Measurements from ENCODE around the gene SPINT4. TPM values are rescaled to one million over a fixed set of nuclear protein-coding genes. Genes with fewer than 3 reads are reported as not detected.

Gene SPINT4
- total and polyA plus RNA-seq, 4 donors: not detected

DNA sequence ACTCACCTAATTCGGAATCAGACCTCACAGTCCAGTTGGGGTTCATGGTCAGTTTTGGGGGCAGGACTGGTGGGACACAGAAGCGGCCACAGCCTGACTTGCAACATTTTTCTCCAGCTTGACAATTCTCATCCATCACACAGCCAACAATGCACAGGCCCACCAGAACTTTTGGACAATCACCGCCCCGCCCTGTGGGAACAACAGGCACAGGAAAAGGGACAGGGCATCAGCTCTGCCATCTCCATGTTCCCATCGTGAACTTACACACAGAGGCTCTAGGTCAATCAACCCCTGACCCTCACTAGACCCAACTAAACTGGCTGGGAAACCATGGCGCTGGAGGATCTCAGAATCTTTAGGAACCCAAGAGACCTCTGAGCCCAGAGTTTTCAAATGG, 53.3 kb downstream of the SPINT4 start:
- H3K9me3 ChIP-seq (ENCODE audit: control insufficient read depth in 4 of 4, low read length in 3 of 4): no peaks in the 10 kb centered on the region
- H3K27me3 ChIP-seq (ENCODE audit: control insufficient read depth in 4 of 4, insufficient read depth in 4 of 4, low read length in 3 of 4): peaks cover 0 to 3% (median 0%) of the 10 kb centered on the region in 4 donors
- TF ChIP-seq, protein P1, sequence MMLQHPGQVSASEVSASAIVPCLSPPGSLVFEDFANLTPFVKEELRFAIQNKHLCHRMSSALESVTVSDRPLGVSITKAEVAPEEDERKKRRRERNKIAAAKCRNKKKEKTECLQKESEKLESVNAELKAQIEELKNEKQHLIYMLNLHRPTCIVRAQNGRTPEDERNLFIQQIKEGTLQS (IDR thresholded peaks at IDR 0.05): no peak
- TF ChIP-seq, protein P2, sequence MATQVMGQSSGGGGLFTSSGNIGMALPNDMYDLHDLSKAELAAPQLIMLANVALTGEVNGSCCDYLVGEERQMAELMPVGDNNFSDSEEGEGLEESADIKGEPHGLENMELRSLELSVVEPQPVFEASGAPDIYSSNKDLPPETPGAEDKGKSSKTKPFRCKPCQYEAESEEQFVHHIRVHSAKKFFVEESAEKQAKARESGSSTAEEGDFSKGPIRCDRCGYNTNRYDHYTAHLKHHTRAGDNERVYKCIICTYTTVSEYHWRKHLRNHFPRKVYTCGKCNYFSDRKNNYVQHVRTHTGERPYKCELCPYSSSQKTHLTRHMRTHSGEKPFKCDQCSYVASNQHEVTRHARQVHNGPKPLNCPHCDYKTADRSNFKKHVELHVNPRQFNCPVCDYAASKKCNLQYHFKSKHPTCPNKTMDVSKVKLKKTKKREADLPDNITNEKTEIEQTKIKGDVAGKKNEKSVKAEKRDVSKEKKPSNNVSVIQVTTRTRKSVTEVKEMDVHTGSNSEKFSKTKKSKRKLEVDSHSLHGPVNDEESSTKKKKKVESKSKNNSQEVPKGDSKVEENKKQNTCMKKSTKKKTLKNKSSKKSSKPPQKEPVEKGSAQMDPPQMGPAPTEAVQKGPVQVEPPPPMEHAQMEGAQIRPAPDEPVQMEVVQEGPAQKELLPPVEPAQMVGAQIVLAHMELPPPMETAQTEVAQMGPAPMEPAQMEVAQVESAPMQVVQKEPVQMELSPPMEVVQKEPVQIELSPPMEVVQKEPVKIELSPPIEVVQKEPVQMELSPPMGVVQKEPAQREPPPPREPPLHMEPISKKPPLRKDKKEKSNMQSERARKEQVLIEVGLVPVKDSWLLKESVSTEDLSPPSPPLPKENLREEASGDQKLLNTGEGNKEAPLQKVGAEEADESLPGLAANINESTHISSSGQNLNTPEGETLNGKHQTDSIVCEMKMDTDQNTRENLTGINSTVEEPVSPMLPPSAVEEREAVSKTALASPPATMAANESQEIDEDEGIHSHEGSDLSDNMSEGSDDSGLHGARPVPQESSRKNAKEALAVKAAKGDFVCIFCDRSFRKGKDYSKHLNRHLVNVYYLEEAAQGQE (IDR thresholded peaks at IDR 0.05): no peak
- TF ChIP-seq RXRA (IDR thresholded peaks at IDR 0.05) (no peak), NR2F2 (IDR thresholded peaks at IDR 0.05) (no peak), JUND (IDR thresholded peaks at IDR 0.05) (no peak), HNF4A (conservative IDR thresholded peaks at IDR 0.05) (no peak), EGR1 (IDR thresholded peaks at IDR 0.05; ENCODE audit: low read depth in 2 of 2) (no peak), FOXA1 (IDR thresholded peaks at IDR 0.05) (no peak)
- TF ChIP-seq, protein P3, sequence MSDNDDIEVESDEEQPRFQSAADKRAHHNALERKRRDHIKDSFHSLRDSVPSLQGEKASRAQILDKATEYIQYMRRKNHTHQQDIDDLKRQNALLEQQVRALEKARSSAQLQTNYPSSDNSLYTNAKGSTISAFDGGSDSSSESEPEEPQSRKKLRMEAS (IDR thresholded peaks at IDR 0.05): no peak
- H3K4me3 ChIP-seq (ENCODE audit: low read depth in 1 of 3, low read length in 3 of 3): no peak overlapping the region
- 79% methylated on average over 6 of the region's 6 CpGs for WGBS
- H3K4me1 ChIP-seq (ENCODE audit: control insufficient read depth in 4 of 4, insufficient read depth in 4 of 4, low read length in 3 of 4): peaks cover 0 to 7% (median 4%) of the 10 kb centered on the region in 4 donors
- no peak for DNase-seq (ENCODE audit: low spot score)
- H3K27ac ChIP-seq (ENCODE audit: low read depth in 1 of 2, low read length in 2 of 2): no peak overlapping the region
- no peaks in the 10 kb centered on the region for H3K36me3 ChIP-seq (ENCODE audit: control insufficient read depth in 4 of 4, insufficient read depth in 3 of 4, low read depth in 1 of 4, low read length in 3 of 4)
- no peak overlapping the region for H3K9ac ChIP-seq (ENCODE audit: low read depth in 1 of 2, low read length in 2 of 2)

Small RNA genes lying within 50 kb of the gene (small RNA-seq; reads per million reads assigned to genes)
- gene MIR3617 (not detected), gene SPINT5P (not detected)

Other genes starting within 250 kb of the SPINT4 start
- not detected for gene SPINT3, start 206.7 kb upstream of the SPINT4 start, total RNA-seq
- gene SPINT3, start 206.7 kb upstream of the SPINT4 start, polyA plus RNA-seq: not detected
- not detected for gene WFDC6, start 182.9 kb upstream of the SPINT4 start, total RNA-seq
- gene WFDC6, start 182.9 kb upstream of the SPINT4 start, polyA plus RNA-seq: not detected
- gene EPPIN, start 174.9 kb upstream of the SPINT4 start, total RNA-seq: not detected
- gene EPPIN, start 174.9 kb upstream of the SPINT4 start, polyA plus RNA-seq: not detected
- not detected for gene WFDC8, start 143.1 kb upstream of the SPINT4 start, total RNA-seq
- gene WFDC8, start 143.1 kb upstream of the SPINT4 start, polyA plus RNA-seq: not detected
- not detected for gene WFDC10A, start 92.6 kb upstream of the SPINT4 start, total RNA-seq
- gene WFDC10A, start 92.6 kb upstream of the SPINT4 start, polyA plus RNA-seq: not detected
- gene WFDC9, start 91.1 kb upstream of the SPINT4 start, total RNA-seq: not detected
- not detected for gene WFDC9, start 91.1 kb upstream of the SPINT4 start, polyA plus RNA-seq
- not detected for gene WFDC11, start 52.1 kb upstream of the SPINT4 start, total RNA-seq
- gene WFDC11, start 52.1 kb upstream of the SPINT4 start, polyA plus RNA-seq: not detected
- not detected for gene WFDC13, start 20.3 kb upstream of the SPINT4 start, total RNA-seq
- gene WFDC13, start 20.3 kb upstream of the SPINT4 start, polyA plus RNA-seq: not detected
- not detected for gene WFDC10B, start 17.3 kb upstream of the SPINT4 start, total RNA-seq
- gene WFDC10B, start 17.3 kb upstream of the SPINT4 start, polyA plus RNA-seq: not detected
- not detected for gene WFDC3, start 69.5 kb downstream of the SPINT4 start, total RNA-seq
- gene WFDC3, start 69.5 kb downstream of the SPINT4 start, polyA plus RNA-seq: under 1 TPM in 1 of 2 donors, not detected in 1; 0.28 TPM
- 1 to 10 TPM; 6.3 to 9.4 TPM for gene DNTTIP1, start 69.6 kb downstream of the SPINT4 start, total RNA-seq
- 10 to 100 TPM in 1 of 2 donors, 1 to 10 TPM in 1; 9.3 to 13.8 TPM for gene DNTTIP1, start 69.6 kb downstream of the SPINT4 start, polyA plus RNA-seq
- 10 to 100 TPM in 1 of 2 donors, not detected in 1; 27.6 TPM for gene UBE2C, start 90.3 kb downstream of the SPINT4 start, total RNA-seq
- 1 to 10 TPM; 2.7 to 8.1 TPM for gene UBE2C, start 90.3 kb downstream of the SPINT4 start, polyA plus RNA-seq
- under 1 TPM in 1 of 2 donors, not detected in 1; 0.33 TPM for gene TNNC2, start 105.0 kb downstream of the SPINT4 start, total RNA-seq
- under 1 TPM; 0.12 to 0.31 TPM for gene TNNC2, start 105.0 kb downstream of the SPINT4 start, polyA plus RNA-seq
- 10 to 100 TPM in 1 of 2 donors, 1 to 10 TPM in 1; 4.5 to 10.6 TPM for gene SNX21, start 111.5 kb downstream of the SPINT4 start, total RNA-seq
- 1 to 10 TPM; 3.8 to 5.1 TPM for gene SNX21, start 111.5 kb downstream of the SPINT4 start, polyA plus RNA-seq
- gene ACOT8, start 135.0 kb downstream of the SPINT4 start, total RNA-seq: 10 to 100 TPM; 24.4 to 24.5 TPM
- gene ACOT8, start 135.0 kb downstream of the SPINT4 start, polyA plus RNA-seq: 10 to 100 TPM; 24.5 to 27.1 TPM
- 1 to 10 TPM; 2.9 to 4.2 TPM for gene ZSWIM3, start 135.3 kb downstream of the SPINT4 start, total RNA-seq
- gene ZSWIM3, start 135.3 kb downstream of the SPINT4 start, polyA plus RNA-seq: 1 to 10 TPM in 1 of 2 donors, under 1 TPM in 1; 0.56 to 1.6 TPM
- 1 to 10 TPM; 2.2 to 5.0 TPM for gene ZSWIM1, start 158.9 kb downstream of the SPINT4 start, total RNA-seq
- gene ZSWIM1, start 158.9 kb downstream of the SPINT4 start, polyA plus RNA-seq: 1 to 10 TPM; 2.1 to 2.4 TPM
- gene SPATA25, start 165.3 kb downstream of the SPINT4 start, total RNA-seq: 1 to 10 TPM; 1.6 to 7.6 TPM
- under 1 TPM; 0.43 to 0.80 TPM for gene SPATA25, start 165.3 kb downstream of the SPINT4 start, polyA plus RNA-seq
- 10 to 100 TPM in 1 of 2 donors, 1 to 10 TPM in 1; 4.1 to 14.5 TPM for gene NEURL2, start 168.9 kb downstream of the SPINT4 start, total RNA-seq
- gene NEURL2, start 168.9 kb downstream of the SPINT4 start, polyA plus RNA-seq: 1 to 10 TPM; 3.7 to 6.2 TPM
- 10 to 100 TPM; 45.6 to 48.1 TPM for gene CTSA, start 169.0 kb downstream of the SPINT4 start, total RNA-seq
- 100 to 1,000 TPM; 105 to 151 TPM for gene CTSA, start 169.0 kb downstream of the SPINT4 start, polyA plus RNA-seq
- 10 to 100 TPM; 66.5 to 69.5 TPM for gene PLTP, start 189.8 kb downstream of the SPINT4 start, total RNA-seq
- 10 to 100 TPM; 22.5 to 54.9 TPM for gene PLTP, start 189.8 kb downstream of the SPINT4 start, polyA plus RNA-seq
- gene PCIF1, start 212.3 kb downstream of the SPINT4 start, total RNA-seq: 10 to 100 TPM; 11.5 TPM
- gene PCIF1, start 212.3 kb downstream of the SPINT4 start, polyA plus RNA-seq: 10 to 100 TPM in 1 of 2 donors, 1 to 10 TPM in 1; 9.2 to 12.4 TPM
- 10 to 100 TPM in 1 of 2 donors, 1 to 10 TPM in 1; 9.1 to 14.6 TPM for gene ZNF335, start 249.9 kb downstream of the SPINT4 start, total RNA-seq
- 1 to 10 TPM; 3.0 to 4.1 TPM for gene ZNF335, start 249.9 kb downstream of the SPINT4 start, polyA plus RNA-seq